Subcutaneous adipose tissue (tissue), 4 donors: ENCODE results near the gene CNOT9. TPM values are rescaled to one million over a fixed set of nuclear protein-coding genes. Genes with fewer than 3 reads are reported as not detected.

ENCODE experiments used
- total RNA-seq, 4 donors: library from RNA; depleted of rRNA; stranded (reverse); fragments of >200 nt; gene quantifications; one replicate each; pipeline ENCODE4 v1.1.0, GENCODE V29; 2016
- TF ChIP-seq, protein P1 (sequence below): fragments of 450-650 bp; IDR thresholded peaks from one replicate; pipeline ENCODE4 v1.5.1; 2016; ENCODE audit warnings: low read depth, mild to moderate bottlenecking, control low read depth, antibody characterized with exemption, moderate library complexity

The CNOT9 gene, protein sequence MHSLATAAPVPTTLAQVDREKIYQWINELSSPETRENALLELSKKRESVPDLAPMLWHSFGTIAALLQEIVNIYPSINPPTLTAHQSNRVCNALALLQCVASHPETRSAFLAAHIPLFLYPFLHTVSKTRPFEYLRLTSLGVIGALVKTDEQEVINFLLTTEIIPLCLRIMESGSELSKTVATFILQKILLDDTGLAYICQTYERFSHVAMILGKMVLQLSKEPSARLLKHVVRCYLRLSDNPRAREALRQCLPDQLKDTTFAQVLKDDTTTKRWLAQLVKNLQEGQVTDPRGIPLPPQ
- 10 to 100 TPM; 22.6 to 53.8 (median 31.9) TPM for total RNA-seq

DNA sequence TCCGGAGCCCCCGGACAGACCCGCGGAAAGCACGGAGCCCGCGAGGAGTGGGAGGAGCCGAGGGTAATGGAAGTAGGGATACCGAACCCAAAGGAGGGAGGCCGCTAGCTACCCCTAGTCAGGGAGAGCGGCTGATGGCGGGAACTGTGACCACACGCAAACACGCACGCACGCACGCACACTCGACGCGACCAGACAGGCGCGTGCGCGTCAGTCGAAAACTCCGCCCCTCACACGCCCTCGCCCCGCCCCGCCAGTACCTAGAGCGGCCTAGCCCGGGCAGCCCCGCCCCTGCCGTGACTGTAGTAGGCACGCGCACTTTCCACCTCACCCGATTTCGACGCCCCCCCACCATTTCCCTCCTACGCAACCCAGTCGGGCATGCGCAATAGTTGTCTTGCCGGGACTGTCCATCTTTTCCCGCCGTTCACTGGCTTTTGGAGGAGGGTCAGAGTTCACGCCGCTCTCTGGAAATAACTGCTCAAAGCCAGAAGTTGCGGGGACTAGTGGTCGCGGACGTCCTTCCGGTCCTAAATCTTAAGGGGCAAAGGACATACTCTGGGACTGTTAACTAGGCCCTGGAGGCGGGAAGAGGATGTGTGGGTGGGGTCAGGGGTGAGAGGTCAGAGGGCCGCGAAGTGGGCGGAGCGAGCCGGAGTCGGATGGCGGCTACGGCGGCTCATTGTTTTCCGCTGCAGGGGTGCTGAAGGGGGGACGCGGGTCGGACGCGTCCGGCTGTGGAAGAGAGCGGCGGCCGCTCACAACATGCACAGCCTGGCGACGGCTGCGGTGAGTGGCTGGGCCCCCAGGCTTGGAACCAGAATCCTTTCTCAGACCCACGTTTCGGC lies at the start of gene CNOT9, which contains the start of gene USP37:
Gene CNOT9, plus strand, starts transcription at position 650 of the 848 bp plus-strand sequence. Its CDS starts 116 bp downstream, at position 766.
Gene USP37, minus strand, starts transcription at position 162 of the 848 bp plus-strand sequence. CDS start 9,698 bp downstream, outside the sequence.
- TF ChIP-seq, protein P1, sequence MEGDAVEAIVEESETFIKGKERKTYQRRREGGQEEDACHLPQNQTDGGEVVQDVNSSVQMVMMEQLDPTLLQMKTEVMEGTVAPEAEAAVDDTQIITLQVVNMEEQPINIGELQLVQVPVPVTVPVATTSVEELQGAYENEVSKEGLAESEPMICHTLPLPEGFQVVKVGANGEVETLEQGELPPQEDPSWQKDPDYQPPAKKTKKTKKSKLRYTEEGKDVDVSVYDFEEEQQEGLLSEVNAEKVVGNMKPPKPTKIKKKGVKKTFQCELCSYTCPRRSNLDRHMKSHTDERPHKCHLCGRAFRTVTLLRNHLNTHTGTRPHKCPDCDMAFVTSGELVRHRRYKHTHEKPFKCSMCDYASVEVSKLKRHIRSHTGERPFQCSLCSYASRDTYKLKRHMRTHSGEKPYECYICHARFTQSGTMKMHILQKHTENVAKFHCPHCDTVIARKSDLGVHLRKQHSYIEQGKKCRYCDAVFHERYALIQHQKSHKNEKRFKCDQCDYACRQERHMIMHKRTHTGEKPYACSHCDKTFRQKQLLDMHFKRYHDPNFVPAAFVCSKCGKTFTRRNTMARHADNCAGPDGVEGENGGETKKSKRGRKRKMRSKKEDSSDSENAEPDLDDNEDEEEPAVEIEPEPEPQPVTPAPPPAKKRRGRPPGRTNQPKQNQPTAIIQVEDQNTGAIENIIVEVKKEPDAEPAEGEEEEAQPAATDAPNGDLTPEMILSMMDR, result no peak

DNA sequence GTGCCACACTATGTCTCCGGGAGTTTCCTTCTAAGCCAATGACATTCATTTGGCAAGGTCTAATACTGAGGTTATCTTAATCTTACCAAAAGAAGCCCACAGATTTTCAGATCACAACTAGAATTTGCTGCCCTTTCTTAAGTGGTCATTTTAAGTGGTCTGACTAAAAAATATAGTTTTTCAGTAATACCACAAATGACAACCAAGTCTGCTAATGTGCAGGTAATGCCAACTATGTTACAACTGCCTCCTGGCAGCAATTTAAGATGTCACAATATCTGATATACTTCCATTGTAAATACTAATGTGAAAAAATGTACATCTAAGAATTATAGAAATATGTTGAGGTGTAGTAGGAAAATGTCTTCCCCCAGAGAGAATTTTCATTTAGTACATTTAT lies 49.8 kb upstream of the CNOT9 start:
- TF ChIP-seq, protein P1, result no peak

DNA sequence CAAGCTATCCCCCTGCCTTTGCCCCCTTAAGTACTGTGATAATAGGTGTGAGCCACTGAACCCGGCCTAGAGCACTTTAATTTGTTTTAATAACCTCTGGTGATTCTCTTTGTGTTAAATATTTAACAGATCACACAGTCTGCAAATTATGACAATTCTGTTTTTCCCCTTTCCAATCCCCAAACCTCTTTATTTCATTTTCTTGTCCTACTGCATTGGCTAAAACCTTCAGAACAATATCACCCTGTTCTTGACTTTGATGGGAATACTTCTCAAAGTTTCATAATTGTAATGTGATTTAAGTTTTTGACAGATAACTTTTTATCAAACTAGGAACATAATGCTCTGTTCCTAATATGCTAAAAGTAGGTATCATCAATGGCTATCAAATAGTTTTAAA lies 45.0 kb upstream of the CNOT9 start:
- TF ChIP-seq, protein P1, result no peak

DNA sequence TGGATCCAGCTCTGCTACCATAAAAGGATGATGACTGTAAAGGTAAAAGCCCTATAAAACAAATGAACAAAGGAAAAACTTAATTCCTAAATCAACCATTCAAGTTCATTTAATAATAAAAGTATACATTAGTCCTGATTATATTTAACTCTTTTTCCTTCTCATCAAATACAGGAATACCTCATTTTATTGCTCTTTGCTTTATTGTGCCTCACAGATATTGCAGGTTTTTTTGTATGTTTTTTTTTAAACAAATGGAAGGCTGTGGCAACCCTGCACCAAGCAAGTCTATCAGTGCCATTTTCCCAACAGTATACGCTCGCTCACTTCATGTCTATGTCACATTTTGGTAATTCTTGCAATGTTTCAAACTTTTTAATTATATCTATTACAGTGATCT lies 38.6 kb upstream of the CNOT9 start:
- TF ChIP-seq, protein P1, result no peak

DNA sequence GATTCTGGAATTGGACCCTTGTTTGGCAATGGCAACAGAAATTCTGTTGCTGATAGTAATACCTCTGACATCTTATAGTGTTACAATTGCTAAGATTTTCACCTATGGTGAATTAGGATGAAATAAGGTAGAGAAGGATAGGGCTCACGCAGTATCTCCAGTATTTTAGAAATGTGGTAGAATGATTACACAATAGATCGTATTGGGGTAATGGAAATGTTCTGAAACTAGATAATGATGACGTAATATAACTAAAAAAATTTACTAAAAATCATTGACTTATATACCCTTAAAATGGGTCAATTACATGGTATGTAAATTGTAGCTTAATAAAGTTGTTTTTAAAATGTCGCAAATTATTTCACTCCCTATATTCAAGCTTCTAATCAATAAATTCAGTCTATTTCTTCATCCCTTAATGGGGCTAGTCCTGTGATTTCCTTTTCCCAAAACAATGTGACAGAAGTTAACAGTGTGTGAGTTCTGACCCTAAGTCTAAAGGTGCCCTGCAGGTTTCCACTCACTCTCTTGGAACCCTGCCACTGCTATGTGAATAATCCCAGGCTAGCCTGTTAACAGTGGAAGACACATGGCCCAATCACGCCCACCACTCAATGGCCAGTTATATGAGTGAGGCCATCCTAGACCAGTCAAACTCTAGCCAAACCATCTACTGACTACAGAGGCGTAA lies 31.7 kb upstream of the CNOT9 start:
- TF ChIP-seq, protein P1, result no peak

DNA sequence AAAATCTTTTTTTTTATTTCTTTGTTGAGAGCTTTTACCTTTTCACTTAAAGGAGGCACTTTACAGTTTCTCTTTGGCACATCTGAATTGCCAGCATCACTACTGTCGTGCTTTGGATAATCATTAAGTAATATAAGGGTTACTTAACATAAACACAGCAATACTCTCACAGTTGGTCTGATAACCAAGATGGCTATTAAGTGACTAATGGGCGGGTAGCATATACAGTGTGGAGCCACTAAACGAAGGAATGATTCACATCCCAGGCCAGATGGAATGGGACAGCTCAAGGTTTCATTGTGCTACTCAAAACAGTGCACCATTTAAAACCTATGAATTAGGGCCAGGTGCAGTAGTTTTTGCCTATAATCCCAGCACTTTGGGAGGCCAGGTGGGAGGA lies 28.6 kb upstream of the CNOT9 start:
- TF ChIP-seq, protein P1, result no peak

DNA sequence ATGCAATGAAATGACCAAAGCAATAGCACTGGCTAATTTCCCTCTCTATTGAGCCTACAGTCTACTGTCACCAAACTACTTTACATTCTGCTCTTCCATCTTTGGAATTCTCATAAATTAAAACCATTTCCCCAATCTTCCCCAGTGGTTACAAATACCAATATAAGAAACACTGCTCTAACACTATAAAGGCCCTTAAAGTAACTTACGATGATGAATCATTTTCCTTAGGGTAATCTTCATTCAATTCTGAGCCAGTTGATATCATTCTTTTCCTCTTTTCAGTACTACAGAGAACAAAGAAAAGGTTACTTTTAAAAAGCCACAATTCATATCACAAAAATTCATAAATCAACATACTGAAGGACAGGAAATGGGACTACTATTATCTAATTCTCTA lies 22.6 kb upstream of the CNOT9 start:
- TF ChIP-seq, protein P1, result no peak
